ENCODE results near the gene ITGA4.

ITGA4 gene

DNA sequence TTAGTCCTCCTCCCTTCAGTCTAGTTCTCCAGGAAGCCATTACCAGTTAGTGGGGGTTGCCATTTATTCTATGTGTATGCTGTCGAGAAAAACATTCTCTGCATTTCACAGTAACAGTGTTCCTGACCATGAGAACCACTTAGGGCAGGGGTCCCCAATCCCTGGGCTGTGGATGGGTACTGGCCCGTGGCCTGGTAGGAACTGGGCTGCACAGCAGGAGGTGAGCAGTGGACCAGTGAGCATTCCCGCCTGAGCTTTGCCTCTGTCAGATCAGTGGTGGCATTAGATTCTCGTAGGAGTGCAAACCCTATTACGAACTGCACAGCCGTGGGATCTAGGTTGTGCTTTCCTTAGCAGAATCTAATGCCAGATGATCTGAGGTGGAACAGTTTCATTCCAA lies 15.8 kb downstream of the ITGA4 start:
- Histone ChIP-seq H3K27ac (no peak overlapping the region), H3K4me3 (no peak overlapping the region)
- TF ChIP-seq, protein P1, sequence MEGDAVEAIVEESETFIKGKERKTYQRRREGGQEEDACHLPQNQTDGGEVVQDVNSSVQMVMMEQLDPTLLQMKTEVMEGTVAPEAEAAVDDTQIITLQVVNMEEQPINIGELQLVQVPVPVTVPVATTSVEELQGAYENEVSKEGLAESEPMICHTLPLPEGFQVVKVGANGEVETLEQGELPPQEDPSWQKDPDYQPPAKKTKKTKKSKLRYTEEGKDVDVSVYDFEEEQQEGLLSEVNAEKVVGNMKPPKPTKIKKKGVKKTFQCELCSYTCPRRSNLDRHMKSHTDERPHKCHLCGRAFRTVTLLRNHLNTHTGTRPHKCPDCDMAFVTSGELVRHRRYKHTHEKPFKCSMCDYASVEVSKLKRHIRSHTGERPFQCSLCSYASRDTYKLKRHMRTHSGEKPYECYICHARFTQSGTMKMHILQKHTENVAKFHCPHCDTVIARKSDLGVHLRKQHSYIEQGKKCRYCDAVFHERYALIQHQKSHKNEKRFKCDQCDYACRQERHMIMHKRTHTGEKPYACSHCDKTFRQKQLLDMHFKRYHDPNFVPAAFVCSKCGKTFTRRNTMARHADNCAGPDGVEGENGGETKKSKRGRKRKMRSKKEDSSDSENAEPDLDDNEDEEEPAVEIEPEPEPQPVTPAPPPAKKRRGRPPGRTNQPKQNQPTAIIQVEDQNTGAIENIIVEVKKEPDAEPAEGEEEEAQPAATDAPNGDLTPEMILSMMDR (IDR thresholded peaks at IDR 0.05), result no peak
- peak; percentile 63 for DNase-seq (ENCODE audit: low spot score)

DNA sequence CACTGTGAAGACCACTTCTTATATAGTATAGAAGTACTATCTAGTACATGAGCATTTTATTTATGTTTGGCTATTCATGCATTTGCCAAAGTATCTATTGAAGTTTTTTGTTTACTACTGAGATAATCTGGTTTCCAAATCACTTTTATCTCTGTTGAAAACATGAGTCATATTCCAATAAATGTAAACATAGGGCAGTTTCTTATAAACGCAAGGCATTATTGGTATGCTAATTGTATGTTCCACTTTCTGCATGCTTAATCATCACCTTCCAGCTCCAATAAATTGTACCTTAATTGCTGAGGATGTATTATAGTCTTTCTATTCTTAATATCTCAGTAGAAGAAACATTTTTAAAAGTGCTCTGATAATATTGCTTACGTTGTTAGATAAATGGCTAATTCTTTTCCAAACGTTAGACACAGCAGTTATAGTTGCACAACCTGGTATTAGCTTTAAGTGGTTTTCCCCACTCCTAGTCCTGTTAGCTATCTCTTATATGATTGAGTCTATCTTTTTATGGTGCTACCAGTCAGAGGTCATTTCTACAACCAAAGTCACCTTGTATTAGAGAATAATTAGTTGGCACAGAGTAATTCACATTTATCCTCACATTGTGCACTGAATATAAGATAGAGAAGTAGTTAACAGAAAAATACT lies 17.2 kb downstream of the ITGA4 start:
- no peak overlapping the region for H3K4me3 ChIP-seq
- TF ChIP-seq, protein P1 (IDR thresholded peaks at IDR 0.05), result no peak
- no peak for DNase-seq (ENCODE audit: low spot score)
- no peak overlapping the region for H3K27ac ChIP-seq

DNA sequence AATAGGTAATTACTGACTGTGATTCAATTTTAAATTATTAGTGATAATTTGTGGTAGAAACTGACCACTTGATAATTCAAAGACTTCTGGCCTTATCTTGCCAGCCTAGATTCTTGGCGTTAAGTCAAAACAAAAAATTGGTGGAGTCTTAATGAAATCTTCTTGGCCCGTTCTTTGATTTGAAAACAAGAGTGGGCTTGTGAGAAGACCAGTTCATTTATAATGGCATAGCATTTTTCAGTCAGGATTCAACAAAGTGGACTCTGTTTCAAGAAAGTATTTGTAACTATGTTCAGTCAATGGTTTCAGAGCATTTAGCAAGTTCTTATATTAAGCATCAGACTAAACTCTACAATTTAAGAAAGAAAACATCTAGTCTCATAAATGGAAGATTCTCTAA lies 26.0 kb downstream of the ITGA4 start:
- H3K27ac ChIP-seq, result no peak overlapping the region
- TF ChIP-seq, protein P1 (IDR thresholded peaks at IDR 0.05), result no peak
- no peak overlapping the region for H3K4me3 ChIP-seq
- DNase-seq (ENCODE audit: low spot score), result no peak

DNA sequence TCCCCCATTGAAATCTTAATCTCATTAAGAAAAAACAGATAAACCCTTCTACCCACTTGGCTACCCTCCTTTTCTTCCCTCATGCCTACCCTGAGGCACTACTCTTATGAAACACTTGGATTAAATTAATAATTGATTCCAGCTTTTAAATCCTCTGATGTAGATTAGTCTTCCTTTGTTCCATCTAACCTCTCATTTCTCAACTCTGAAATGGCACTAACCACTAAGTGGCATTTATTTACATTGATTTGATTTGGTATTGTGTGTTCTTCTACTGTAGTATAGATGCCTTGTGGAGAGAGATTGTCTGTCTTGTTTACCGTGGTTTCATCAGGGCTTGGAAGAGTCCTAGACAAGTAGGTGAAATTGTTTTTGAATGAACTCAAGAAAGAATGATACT lies 26.7 kb downstream of the ITGA4 start:
- Histone ChIP-seq H3K27ac (no peak overlapping the region), H3K4me3 (no peak overlapping the region)

DNA sequence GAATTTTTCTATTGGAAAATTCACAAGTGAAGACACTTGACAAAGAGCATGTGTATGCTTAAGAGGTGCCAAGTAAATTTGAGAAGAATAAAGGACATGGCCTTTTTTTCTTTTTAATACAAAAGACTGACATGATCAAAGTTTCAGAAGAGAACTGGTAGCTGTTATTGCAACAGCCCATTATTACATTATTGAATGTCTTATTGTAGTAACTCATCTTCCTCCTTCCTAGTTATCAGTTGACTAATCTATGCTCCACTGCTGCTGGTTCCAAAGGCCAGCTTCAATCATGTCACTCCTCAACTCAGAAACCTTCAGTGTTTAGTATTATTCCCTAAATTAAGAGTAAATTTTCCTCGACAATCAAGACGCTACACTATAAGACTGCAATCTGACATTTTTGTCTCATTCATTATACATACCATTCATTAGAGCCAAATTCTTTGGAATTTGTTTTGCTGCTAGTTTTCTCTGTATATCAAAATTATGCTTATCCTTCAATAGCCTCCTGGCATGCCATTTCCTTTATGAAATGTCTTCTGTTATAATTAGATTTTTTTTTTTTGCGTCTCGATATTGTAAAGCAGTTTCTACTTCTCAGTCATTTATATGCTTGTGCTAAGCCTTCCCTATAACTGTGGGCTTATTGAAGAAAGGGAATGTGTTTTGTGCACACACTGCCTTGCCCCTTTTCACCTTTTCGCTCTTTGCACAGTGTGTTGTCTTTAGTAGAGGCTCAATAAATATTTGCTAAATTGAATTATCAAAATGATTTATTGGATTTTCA lies 27.9 kb downstream of the ITGA4 start:
- TF ChIP-seq, protein P1 (IDR thresholded peaks at IDR 0.05), result no peak

More for the DNA sequence above, 26.7 kb downstream of the ITGA4 start:
- no peak for DNase-seq (ENCODE audit: low spot score)
- TF ChIP-seq, protein P1 (IDR thresholded peaks at IDR 0.05), result no peak

DNA sequence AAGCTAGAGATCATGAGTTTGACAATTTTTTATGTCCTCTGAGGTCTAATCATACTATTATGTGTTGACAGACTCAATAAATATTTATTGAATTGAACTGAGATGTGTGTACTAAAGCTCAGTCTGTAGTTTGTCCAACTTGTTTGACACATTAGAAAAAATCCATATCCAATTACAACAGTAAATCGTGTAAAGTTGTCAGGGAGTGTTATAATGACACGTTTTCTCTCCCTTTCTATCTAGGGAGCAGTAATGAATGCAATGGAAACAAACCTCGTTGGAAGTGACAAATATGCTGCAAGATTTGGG lies 28.4 kb downstream of the ITGA4 start:
- no peak overlapping the region for H3K27ac ChIP-seq
- TF ChIP-seq, protein P1 (IDR thresholded peaks at IDR 0.05), result no peak
- no peak for DNase-seq (ENCODE audit: low spot score)
- H3K4me3 ChIP-seq, result no peak overlapping the region

More for the DNA sequence above, 27.9 kb downstream of the ITGA4 start:
- DNase-seq (ENCODE audit: low spot score), result no peak
- Histone ChIP-seq H3K4me3 (no peak overlapping the region), H3K27ac (no peak overlapping the region)

DNA sequence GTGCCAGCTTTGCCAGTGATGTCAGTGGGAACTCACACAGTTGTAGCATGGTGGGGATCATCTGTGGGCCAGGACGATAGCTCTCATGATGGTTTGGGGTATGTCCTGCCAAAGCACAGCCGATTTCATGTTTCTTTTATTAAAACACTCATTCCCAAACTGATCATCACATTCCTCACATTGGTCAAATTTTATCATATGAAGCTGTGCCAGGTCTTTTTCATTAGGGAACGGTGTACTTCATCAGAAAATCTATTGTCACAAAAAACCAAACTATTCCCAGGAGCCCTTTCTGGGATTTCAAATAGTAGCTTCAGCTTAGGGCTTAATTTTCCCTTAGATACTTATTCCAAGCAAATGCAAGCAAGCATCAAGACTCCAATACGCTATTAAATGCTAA lies 42.0 kb downstream of the ITGA4 start:
- DNase-seq (ENCODE audit: low spot score), result no peak
- TF ChIP-seq, protein P1 (IDR thresholded peaks at IDR 0.05), result no peak
- no peak overlapping the region for H3K27ac ChIP-seq
- no peak overlapping the region for H3K4me3 ChIP-seq

Measured in coronary artery (tissue), 2 donors.